Activated CD8-positive, alpha-beta T cell treated with anti-CD3 and anti-CD28 coated beads, Interleukin-2, amount 10 ng/mL, durations not matched to agents 7 days and 5 days (primary cell): ENCODE measurements around the gene PNMA8A. TPM values are rescaled to one million over a fixed set of nuclear protein-coding genes. Genes with fewer than 3 reads are reported as not detected.

Source experiments
- ATAC-seq: fragments of 150-1000 bp; cut with Tn5 transposase; one replicate; pipeline ENCODE4 v1.10.0; 2021; ENCODE audit warnings: moderate library complexity
- CTCF ChIA-PET: fragments of 350-600 bp; sonication (Branson Sonifier 250); formaldehyde crosslinking; loops from one replicate; lab custom pipeline; 2021; ENCODE audit warnings: antibody characterized with exemption; lab: Charles Lee
- POLR2A ChIA-PET: fragments of 350-600 bp; sonication (Branson Sonifier 250); formaldehyde crosslinking; loops from one replicate; lab custom pipeline; 2021; ENCODE audit warnings: antibody characterized with exemption; lab: Charles Lee
- DNase-seq: peaks from one replicate; pipeline ENCODE4 v3.0.0-alpha.2; 2020
- H3K27ac Mint-ChIP-seq: one replicate; pipeline ENCODE4 v1.8.0; 2021; ENCODE audit warnings: mild to moderate bottlenecking, mixed read lengths
- H3K27me3 Mint-ChIP-seq: one replicate; pipeline ENCODE4 v1.8.0; 2021; ENCODE audit warnings: low read depth, mixed read lengths
- H3K36me3 Mint-ChIP-seq: one replicate; pipeline ENCODE4 v1.8.0; 2021; ENCODE audit warnings: low read depth, mixed read lengths
- H3K4me1 Mint-ChIP-seq: one replicate; pipeline ENCODE4 v1.8.0; 2021; ENCODE audit warnings: low read depth, mixed read lengths
- H3K4me3 Mint-ChIP-seq: one replicate; pipeline ENCODE4 v1.8.0; 2021; ENCODE audit warnings: mild to moderate bottlenecking, mixed read lengths
- H3K9me3 Mint-ChIP-seq: one replicate; pipeline ENCODE4 v1.8.0; 2022; ENCODE audit warnings: mixed read lengths; ENCODE audit not compliant: insufficient read depth
- total RNA-seq, 2 experiments: library from RNA; stranded (reverse); gene quantifications; one replicate each; pipeline ENCODE4 v1.2.3, GENCODE V29; 2021

The PNMA8A gene
- total RNA-seq, 2 experiments from 2014 or later = not detected

DNA sequence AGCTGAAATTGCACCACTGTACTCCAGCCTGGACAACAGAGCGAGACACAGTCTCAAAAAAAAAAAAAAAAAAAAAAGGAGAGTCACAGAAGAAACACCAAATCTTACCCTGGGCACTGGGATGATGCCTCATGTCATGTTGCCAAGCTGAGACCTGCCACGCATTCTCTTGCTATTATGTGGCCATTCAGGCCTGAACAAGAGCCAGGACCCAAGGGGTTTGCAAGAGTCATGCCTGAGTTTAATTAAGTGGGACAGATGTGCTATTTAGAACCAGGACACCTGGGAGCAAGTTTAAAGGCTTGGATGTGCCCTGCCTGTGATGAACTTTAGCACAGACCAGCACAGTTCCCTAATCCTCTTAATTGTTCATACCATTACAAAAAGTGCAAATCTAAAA is 9.8 kb downstream of the PNMA8A start:
- no peaks in the 10 kb centered on the region for H3K9me3 Mint-ChIP-seq
- ChIA-PET CTCF (no interaction called here), POLR2A (no interaction called here)
- H3K27ac Mint-ChIP-seq = no peak overlapping the region
- H3K27me3 Mint-ChIP-seq = peaks cover 13% of the 10 kb centered on the region
- no peaks in the 10 kb centered on the region for H3K4me1 Mint-ChIP-seq
- H3K36me3 Mint-ChIP-seq = no peaks in the 10 kb centered on the region
- DNase-seq (no peak), ATAC-seq (no peak)
- no peak overlapping the region for H3K4me3 Mint-ChIP-seq

DNA sequence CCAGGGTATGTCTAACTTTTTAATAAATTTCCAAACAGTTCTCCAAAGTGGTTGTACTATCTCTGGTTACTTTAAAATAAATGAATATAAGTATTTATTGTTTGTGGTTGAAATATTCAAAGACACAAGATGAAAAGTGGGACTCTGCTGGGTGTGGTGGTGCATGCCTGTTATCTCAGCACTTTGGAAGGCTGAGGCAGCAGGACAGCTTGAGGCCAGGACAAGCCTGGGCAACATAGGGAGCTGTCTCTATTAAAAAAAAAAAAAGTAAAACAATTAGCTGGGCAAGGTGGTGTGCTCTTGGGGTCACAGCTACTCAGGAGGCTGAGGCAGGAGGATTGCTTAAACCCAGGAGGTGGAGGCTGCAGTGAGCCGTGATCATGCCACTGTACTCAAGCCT is 10.4 kb downstream of the PNMA8A start:
- POLR2A ChIA-PET = no interaction called here

DNA sequence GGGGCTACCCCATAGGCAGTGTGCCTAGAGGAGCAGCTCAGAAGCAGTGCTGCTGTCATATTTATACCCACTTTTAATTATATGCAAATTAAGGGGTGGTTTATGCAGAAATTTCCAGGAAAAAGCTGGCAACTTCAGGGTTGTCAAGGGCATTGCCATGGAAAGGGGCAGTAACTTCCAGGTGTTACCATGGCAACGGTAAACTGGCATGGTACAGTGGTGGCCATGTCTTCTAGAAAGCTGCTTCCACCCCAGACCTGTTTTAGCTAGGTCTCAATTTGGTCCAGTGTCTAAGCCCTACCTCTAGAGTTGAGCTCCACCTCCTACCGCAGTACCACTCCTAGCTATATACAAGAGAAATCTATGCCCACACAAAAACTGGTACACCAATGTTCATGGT is 11.3 kb downstream of the PNMA8A start:
- peaks cover 13% of the 10 kb centered on the region for H3K27me3 Mint-ChIP-seq
- ChIA-PET POLR2A (no interaction called here), CTCF (interaction anchor here (1.3 kb wide), 1 partner anchor 65 kb away, joined by 3 read pairs; no protein-coding TSS in a partner anchor)
- H3K36me3 Mint-ChIP-seq = no peaks in the 10 kb centered on the region
- DNase-seq (no peak), ATAC-seq (no peak)
- H3K4me3 Mint-ChIP-seq = no peak overlapping the region
- H3K9me3 Mint-ChIP-seq = no peaks in the 10 kb centered on the region
- H3K27ac Mint-ChIP-seq = no peak overlapping the region
- H3K4me1 Mint-ChIP-seq = no peaks in the 10 kb centered on the region

More for the DNA sequence above, 10.4 kb downstream of the PNMA8A start:
- no peaks in the 10 kb centered on the region for H3K36me3 Mint-ChIP-seq
- DNase-seq (no peak), ATAC-seq (no peak)
- H3K27me3 Mint-ChIP-seq = peaks cover 13% of the 10 kb centered on the region
- H3K9me3 Mint-ChIP-seq = no peaks in the 10 kb centered on the region
- H3K27ac Mint-ChIP-seq = no peak overlapping the region
- no peak overlapping the region for H3K4me3 Mint-ChIP-seq
- CTCF ChIA-PET = interaction anchor here (1.3 kb wide), 1 partner anchor 66 kb away, joined by 3 read pairs; no protein-coding TSS in a partner anchor
- no peaks in the 10 kb centered on the region for H3K4me1 Mint-ChIP-seq

DNA sequence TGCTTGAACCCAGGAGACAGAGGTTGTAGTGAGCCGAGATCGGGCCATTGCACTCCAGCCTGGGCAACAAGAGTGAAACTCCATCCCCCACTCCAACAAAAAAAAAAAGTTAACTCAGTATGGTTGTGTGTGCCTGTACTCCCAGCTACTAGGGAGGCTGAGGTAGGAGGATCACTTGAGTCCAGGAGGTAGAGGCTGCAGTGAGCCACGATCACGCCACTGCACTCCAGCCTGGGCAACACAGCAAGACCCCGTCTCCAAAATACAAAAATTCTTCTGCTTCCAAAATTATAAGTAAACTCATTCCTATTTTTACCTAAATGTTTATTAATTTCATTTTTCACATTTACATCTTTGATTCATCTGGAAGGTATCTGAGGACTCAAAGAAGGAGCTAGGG is 14.4 kb downstream of the PNMA8A start:
- no peak for ATAC-seq

DNA sequence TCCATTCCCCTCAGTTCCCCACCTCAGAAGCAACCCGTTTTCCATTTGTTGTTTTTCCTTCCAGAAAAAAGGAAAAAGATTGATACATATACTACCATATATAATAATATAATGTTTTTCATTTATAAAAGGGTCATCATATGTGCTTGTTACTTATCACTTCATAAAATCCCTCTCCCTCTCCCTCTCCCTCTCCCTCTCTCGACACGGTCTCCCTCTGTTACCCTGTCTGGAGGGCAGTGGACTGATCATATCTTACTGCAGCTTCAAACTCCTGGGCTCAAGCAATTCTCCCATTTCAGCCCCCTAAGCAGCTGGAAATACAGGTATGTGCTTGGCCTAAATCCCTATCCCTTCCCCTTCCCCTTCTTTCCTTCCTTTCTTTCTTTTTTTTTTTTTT is 17.1 kb downstream of the PNMA8A start:
- ATAC-seq = no peak
- CTCF ChIA-PET = no interaction called here
- peaks cover 17% of the 10 kb centered on the region for H3K27me3 Mint-ChIP-seq

More for the DNA sequence above, 14.4 kb downstream of the PNMA8A start:
- DNase-seq = no peak
- Mint-ChIP-seq H3K27me3 (peaks cover 14% of the 10 kb centered on the region), H3K9me3 (no peaks in the 10 kb centered on the region), H3K36me3 (no peaks in the 10 kb centered on the region), H3K4me1 (no peaks in the 10 kb centered on the region), H3K27ac (no peak overlapping the region), H3K4me3 (no peak overlapping the region)
- ChIA-PET CTCF (interaction anchor here (0.7 kb wide), 1 partner anchor 27 kb away, joined by 3 read pairs; no protein-coding TSS in a partner anchor), POLR2A (no interaction called here)

DNA sequence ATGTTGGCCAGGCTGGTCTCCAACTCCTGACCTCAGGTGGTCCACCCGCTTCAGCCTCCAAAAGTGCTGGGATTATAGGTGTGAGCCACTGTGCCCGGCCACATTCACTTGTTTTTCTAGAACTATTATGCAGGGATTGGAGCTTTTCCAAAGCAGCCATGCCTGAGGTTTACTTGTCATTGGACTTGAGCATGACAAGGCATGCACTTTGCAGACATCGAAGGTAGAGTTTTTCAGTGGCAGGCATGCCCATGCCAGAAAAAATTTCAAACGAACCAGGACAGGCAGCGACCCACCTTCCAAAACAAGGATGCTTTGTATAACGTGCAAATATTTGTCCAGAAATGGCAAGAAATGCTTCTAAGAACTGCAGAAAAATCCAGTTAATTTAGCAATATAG is 17.7 kb downstream of the PNMA8A start:
- DNase-seq = no peak
- no peak overlapping the region for H3K4me3 Mint-ChIP-seq
- no peak overlapping the region for H3K27ac Mint-ChIP-seq
- H3K36me3 Mint-ChIP-seq = peaks cover 3% of the 10 kb centered on the region
- peaks cover 18% of the 10 kb centered on the region for H3K27me3 Mint-ChIP-seq
- POLR2A ChIA-PET = no interaction called here
- peaks cover 9% of the 10 kb centered on the region for H3K9me3 Mint-ChIP-seq
- CTCF ChIA-PET = no interaction called here
- no peak for ATAC-seq
- no peaks in the 10 kb centered on the region for H3K4me1 Mint-ChIP-seq

More for the DNA sequence above, 17.1 kb downstream of the PNMA8A start:
- DNase-seq = no peak
- peaks cover 3% of the 10 kb centered on the region for H3K36me3 Mint-ChIP-seq
- POLR2A ChIA-PET = no interaction called here
- H3K4me3 Mint-ChIP-seq = no peak overlapping the region
- H3K27ac Mint-ChIP-seq = no peak overlapping the region
- H3K9me3 Mint-ChIP-seq = peaks cover 7% of the 10 kb centered on the region
- H3K4me1 Mint-ChIP-seq = no peaks in the 10 kb centered on the region

DNA sequence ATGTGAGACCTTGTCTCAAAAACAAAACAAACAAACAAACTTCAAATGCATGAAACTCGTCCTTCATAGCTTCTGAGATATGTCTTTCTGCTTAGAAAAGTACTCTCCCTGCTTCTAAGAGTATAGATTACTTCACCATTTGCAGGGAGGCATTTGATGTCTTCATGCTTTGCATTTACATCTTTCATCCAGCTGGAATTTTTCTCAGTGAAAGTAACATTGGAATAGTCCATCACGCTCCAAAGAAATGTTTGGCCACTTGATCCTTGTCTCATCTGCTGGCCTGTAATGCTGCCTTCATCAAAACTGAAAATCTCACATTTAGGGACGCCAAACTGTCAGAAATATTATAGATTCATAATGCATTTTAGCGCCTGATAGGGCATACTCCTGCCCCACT is 19.2 kb downstream of the PNMA8A start:
- no peak overlapping the region for H3K27ac Mint-ChIP-seq
- H3K36me3 Mint-ChIP-seq = peaks cover 3% of the 10 kb centered on the region
- no peak for DNase-seq
- ChIA-PET CTCF (interaction anchor here (1.2 to 1.5 kb wide), 2 partner anchors 10 to 47 kb away, joined by 3 read pairs; no protein-coding TSS in a partner anchor), POLR2A (no interaction called here)
- ATAC-seq = no peak
- peaks cover 16% of the 10 kb centered on the region for H3K27me3 Mint-ChIP-seq
- H3K4me1 Mint-ChIP-seq = no peaks in the 10 kb centered on the region
- peaks cover 9% of the 10 kb centered on the region for H3K9me3 Mint-ChIP-seq
- no peak overlapping the region for H3K4me3 Mint-ChIP-seq

DNA sequence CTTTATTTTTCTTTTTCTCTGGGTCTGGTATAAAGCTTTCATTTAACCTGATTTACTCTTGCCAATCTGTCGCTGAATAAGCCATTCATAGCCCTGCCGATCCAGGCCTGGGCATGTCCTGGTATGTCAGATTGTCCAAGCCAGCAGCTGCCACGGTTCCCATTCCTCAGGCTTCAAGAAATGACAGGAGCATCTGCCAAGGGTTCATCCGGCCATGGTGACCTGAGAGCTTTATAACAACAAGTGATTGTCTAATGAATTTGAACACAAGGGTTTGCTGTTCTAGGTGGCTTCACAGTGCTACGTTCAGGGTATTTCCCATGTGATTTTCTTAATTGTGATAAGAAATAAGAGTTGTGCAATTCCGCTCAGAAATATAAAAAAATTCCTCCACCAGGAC is 20.0 kb downstream of the PNMA8A start:
- H3K4me3 Mint-ChIP-seq = no peak overlapping the region
- POLR2A ChIA-PET = interaction anchor here (0.7 kb wide), 1 partner anchor 1677 kb away, joined by 3 read pairs; no protein-coding TSS in a partner anchor
- H3K27ac Mint-ChIP-seq = no peak overlapping the region
- no peaks in the 10 kb centered on the region for H3K4me1 Mint-ChIP-seq
- peaks cover 9% of the 10 kb centered on the region for H3K9me3 Mint-ChIP-seq
- ATAC-seq (no peak), DNase-seq (no peak)
- H3K27me3 Mint-ChIP-seq = peaks cover 16% of the 10 kb centered on the region
- CTCF ChIA-PET = interaction anchor here (1.2 kb wide), 1 partner anchor 46 kb away, joined by 3 read pairs; no protein-coding TSS in a partner anchor
- peaks cover 3% of the 10 kb centered on the region for H3K36me3 Mint-ChIP-seq

DNA sequence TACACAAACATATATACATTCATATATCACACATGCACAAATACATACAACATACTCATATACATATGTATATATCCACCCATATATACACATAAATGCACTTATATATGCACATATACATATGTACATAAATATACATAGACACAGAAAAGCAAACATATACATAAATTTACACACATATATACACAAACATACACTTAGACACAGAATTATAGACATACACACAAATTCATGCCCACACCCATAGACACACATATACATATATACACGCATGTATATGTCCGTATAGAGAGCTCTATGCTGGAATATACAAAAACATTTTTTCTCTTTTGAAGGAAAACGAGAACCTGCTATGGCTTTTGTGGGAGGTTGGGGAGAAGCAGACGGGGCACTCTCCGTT is 20.6 kb downstream of the PNMA8A start:
- DNase-seq (no peak), ATAC-seq (no peak)
- Mint-ChIP-seq H3K36me3 (peaks cover 3% of the 10 kb centered on the region), H3K9me3 (peaks cover 9% of the 10 kb centered on the region), H3K27ac (no peak overlapping the region), H3K27me3 (peaks cover 16% of the 10 kb centered on the region), H3K4me1 (no peaks in the 10 kb centered on the region), H3K4me3 (no peak overlapping the region)
- ChIA-PET POLR2A (no interaction called here), CTCF (no interaction called here)

DNA sequence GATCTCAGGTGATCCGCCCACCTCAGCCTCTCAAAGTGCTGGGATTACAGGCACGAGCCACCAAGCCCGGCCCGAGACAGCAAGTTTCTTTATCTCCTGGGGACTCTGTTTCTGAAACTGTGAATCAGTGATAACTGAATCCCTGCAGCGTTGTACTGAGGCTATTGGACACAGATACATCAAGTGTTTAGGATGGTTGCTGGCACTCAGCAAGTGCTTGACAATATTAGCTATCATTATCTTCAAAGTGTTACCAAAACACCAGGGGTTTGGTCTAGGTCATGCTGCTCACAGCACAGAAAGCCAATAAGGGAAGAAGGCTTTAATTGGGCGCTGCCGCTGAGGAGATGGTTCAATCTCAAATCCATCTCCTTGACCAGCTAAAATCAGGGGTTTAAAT is 22.1 kb downstream of the PNMA8A start:
- no peak overlapping the region for H3K27ac Mint-ChIP-seq
- peaks cover 3% of the 10 kb centered on the region for H3K36me3 Mint-ChIP-seq
- no peak for ATAC-seq

DNA sequence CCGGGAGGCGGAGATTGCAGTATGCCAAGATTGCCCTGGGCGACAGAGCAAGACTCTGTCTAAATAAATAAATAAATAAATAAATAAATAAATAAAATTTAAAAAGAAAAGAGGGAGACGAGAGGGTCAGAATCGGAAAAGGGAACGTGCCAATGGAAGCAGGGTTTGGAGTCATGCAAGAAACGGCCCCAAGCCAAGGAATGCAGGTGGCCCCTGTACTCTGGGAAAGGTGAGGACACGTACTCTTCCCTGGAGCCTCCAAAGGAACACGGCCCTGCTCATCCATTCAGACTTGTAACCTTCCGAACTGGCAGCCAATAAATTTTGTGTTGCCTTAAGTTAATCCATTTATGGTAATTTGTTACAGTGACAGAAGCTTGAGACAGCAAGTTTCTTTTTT is 22.8 kb downstream of the PNMA8A start:
- CTCF ChIA-PET = no interaction called here
- no peak overlapping the region for H3K27ac Mint-ChIP-seq
- DNase-seq (no peak), ATAC-seq (no peak)
- peaks cover 16% of the 10 kb centered on the region for H3K27me3 Mint-ChIP-seq
- H3K36me3 Mint-ChIP-seq = peaks cover 3% of the 10 kb centered on the region
- H3K9me3 Mint-ChIP-seq = peaks cover 9% of the 10 kb centered on the region
- POLR2A ChIA-PET = no interaction called here
- H3K4me3 Mint-ChIP-seq = no peak overlapping the region
- H3K4me1 Mint-ChIP-seq = no peaks in the 10 kb centered on the region

More for the DNA sequence above, 22.1 kb downstream of the PNMA8A start:
- ChIA-PET POLR2A (no interaction called here), CTCF (no interaction called here)
- DNase-seq = no peak
- H3K4me3 Mint-ChIP-seq = no peak overlapping the region
- no peaks in the 10 kb centered on the region for H3K4me1 Mint-ChIP-seq
- peaks cover 16% of the 10 kb centered on the region for H3K27me3 Mint-ChIP-seq
- peaks cover 9% of the 10 kb centered on the region for H3K9me3 Mint-ChIP-seq

DNA sequence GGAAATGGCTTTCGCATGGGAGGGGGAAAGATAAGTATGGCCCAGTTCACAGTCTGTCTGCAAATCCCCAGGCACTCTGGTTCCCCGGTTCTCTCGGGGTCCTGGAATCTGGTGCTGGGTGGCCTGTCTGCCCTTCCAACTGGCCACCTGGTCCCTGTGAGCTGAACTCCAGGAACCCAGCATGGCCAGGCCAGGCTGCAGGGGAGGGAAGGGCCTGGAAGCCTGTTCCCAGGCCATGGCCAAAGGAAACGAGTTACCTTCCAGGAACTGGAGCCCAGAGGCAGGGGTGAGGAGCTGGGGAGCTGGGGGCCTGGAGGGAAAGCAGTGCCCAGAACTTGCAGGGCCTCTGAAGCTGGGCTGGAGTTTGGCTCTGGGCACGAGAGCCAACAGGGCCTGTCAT is 23.5 kb downstream of the PNMA8A start:
- POLR2A ChIA-PET = interaction anchor here (0.6 kb wide), 2 partner anchors 37 to 92 kb away, joined by 4 read pairs; no protein-coding TSS in a partner anchor
- Mint-ChIP-seq H3K4me1 (no peaks in the 10 kb centered on the region), H3K27me3 (peaks cover 16% of the 10 kb centered on the region), H3K27ac (no peak overlapping the region), H3K36me3 (peaks cover 3% of the 10 kb centered on the region), H3K4me3 (no peak overlapping the region), H3K9me3 (peaks cover 9% of the 10 kb centered on the region)
- DNase-seq (no peak), ATAC-seq (no peak)
- CTCF ChIA-PET = no interaction called here

DNA sequence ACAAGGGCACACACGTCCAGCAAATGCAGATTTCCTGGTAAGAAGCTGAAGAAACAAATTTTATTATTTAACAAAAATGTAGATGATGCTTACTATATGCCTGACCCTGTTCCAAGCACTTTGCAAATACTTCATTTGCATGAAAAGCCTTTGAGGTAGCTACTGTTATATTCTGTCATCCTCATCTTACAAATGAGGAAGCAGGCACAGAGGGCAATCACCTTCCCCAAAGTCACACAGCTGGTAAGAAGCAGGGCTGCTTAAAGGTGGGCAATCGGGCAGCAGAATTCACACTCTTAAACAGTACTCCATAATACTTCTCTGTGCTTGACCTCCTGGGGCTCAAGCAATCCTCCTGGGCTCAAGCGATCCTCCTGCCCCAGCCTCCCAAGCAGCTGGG is 24.4 kb downstream of the PNMA8A start:
- POLR2A ChIA-PET = no interaction called here
- CTCF ChIA-PET = no interaction called here
- no peak for DNase-seq
- Mint-ChIP-seq H3K4me3 (no peak overlapping the region), H3K27me3 (peaks cover 13% of the 10 kb centered on the region), H3K27ac (no peak overlapping the region), H3K9me3 (peaks cover 9% of the 10 kb centered on the region), H3K36me3 (peaks cover 3% of the 10 kb centered on the region), H3K4me1 (no peaks in the 10 kb centered on the region)
- no peak for ATAC-seq
